ENCODE measurements around the gene MDC1. TPM values are rescaled to one million over a fixed set of nuclear protein-coding genes. Genes with fewer than 3 reads are reported as not detected.

Gene MDC1
- total RNA-seq, 4 donors from 2014 or later, result 7.0 to 13.2 (median 10.4) TPM

DNA sequence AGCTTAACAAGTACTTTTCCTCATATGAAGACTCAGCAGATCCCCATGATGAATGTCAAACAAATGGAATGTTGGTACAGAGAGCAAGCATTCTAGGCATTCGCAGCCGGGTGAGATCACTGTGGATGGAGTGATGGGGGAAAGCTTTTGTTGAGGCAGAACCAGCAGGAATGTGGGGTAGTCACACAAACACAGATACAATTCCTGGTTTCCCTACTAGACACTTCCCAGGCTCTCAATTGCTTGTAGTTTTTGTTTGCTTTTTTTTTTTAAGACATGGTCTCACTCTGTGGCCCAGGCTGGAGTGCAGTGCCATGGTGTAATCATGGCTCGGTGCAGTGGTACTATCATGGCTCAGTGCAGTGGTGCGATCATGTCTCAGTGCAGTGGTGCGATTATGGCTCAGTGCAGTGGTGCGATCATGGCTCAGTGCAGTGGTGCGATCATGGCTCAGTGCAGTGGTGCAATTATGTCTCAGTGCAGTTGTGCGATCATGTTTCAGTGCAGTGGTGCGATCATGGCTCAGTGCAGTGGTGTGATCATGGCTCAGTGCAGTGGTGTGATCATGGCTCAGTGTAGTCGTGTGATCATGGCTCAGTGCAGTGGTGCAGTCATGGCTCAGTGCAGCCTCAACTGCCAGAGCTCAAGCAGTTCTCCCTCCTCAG is 42.6 kb upstream of the MDC1 start:
- TF ChIP-seq, protein P1, sequence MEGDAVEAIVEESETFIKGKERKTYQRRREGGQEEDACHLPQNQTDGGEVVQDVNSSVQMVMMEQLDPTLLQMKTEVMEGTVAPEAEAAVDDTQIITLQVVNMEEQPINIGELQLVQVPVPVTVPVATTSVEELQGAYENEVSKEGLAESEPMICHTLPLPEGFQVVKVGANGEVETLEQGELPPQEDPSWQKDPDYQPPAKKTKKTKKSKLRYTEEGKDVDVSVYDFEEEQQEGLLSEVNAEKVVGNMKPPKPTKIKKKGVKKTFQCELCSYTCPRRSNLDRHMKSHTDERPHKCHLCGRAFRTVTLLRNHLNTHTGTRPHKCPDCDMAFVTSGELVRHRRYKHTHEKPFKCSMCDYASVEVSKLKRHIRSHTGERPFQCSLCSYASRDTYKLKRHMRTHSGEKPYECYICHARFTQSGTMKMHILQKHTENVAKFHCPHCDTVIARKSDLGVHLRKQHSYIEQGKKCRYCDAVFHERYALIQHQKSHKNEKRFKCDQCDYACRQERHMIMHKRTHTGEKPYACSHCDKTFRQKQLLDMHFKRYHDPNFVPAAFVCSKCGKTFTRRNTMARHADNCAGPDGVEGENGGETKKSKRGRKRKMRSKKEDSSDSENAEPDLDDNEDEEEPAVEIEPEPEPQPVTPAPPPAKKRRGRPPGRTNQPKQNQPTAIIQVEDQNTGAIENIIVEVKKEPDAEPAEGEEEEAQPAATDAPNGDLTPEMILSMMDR (IDR thresholded peaks at IDR 0.05; ENCODE audit: low read depth), result no peak

DNA sequence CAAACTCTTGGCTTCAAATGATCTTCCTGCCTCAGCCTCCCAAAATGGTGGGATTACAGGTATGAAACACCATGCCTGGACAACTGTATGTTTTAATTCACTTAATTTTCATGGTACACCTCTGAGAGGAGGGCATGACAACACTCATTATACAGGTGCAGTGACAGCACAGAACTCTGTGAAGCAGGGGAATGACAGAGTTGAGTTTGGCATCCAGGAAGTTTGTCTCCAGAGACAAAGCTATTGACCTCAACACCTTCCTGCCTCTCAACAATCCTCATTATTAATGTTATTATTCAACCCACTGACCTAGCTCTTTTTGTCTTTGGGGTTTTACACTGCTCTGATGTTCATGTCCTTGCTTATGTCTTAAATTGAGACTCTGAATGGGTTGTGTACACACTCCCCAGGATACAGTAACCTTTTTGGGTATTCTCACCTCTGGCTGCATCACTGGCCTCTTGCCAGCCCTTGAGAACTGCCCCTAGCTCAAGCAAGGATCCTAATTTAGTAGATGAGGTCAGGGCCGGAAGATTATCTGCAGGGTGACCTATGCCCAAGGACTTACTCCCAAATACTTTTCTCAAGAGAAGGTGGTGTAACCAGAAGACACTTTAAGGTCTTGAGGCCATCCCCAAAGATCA is 40.3 kb upstream of the MDC1 start:
- TF ChIP-seq, protein P1 (IDR thresholded peaks at IDR 0.05; ENCODE audit: low read depth), result no peak

DNA sequence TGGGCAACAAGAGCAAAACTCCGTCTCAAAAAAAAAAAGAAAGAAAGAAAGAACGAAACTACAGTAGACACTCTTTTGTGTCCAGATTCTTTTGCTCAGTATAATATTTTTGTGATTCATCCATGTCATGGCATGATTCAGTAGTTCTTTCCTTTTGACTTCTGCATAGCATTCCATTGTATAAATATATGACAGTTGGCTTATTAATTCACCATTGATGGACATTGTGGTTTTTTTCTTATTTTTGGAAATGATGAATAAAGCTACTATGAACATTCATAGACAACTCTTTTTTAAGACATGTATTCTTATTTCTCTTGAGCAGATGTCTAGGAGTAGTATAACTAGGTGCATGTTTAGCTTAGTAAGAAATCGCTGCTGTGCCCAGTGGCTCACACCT is 37.5 kb upstream of the MDC1 start:
- TF ChIP-seq, protein P1 (IDR thresholded peaks at IDR 0.05; ENCODE audit: low read depth), result no peak

DNA sequence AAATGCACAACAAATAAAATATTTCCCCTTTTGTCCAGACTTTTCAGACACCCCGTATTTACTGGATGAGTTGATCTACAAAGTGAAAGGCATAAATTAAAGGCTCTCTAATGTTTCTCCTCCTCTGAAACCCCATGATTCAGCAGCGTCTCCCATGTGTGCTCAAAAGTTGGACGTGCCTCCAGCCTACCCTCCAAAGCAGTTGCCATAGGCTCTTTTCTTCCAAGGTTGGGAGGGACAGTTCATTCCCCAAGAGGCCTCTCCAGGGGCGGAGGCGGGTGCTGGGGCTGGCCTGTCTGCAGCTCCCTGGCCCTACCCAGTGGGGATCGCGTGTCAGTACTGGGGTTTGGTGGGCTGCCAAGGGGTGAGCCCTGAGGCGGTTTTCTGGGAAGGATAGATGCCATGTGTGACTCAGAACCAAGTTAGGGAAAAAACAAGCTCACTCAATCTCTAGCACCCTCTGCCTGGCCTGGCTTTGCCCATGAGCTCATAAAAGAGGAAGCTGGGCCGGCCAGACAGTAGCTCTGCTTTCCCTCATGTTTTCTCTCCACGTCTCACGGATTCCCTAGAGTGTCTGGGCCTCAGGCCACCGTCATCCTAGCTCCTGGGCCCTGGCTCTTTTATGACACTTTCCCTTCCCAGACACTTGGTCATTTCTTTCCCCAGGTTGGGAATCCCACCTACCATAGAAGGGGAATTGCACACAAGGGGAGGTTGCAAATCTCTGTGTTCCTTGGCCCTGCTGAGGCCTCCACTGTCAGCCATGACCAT is 35.3 kb upstream of the MDC1 start:
- TF ChIP-seq, protein P1 (IDR thresholded peaks at IDR 0.05; ENCODE audit: low read depth), result no peak

DNA sequence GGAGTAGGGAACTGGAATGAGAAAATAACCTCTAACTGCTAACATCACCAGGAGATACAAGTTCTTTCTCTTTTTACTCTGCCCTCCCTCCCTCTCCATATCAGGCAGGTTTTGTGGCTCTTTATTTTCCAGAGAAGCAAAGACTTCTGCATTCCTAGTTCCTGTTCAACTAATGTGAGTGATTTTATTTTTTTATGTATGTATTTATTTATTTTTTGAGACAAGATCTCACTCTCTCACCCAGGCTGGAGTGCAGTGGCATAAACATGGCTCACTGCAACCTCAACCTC is 33.2 kb upstream of the MDC1 start:
- TF ChIP-seq, protein P1 (IDR thresholded peaks at IDR 0.05; ENCODE audit: low read depth), result no peak

DNA sequence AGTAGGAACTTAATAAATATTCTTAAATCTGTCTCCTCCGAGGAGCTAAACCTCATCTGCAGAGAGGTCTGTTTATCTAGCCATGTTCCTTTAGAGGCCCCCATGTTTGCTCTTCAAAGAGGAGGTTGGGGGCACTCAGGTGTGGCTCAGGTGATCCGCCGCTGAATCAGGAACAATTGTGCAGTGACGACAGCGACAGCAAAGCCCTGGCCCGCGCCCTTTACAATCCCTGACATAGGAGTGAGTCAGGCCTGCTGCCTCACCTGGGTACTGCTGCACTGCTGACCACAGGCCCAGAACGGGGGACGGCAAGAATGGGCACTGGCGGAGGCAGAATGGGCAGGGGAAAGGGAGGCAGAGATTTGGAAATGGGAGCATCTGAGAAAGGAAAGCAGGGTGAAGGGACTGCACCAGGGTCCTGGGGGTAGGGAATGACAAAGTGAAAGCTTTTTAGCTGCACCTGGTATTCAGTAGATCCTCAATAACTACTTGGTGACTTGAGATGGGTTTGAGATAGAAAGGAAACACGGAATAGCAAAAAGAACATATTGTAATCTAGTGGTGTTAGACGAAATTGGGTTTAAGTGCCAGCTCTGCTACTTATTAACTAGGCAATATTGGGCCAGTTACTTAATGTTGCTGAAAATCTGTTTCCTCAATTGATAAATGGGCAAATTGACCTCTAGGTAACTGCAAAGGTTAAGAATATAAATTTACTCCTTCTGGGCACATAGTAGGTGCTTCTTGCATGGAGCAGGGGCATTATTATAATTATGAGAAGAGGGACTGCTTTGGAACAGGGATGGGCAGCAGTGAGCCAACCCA is 32.7 kb upstream of the MDC1 start:
- TF ChIP-seq, protein P1 (IDR thresholded peaks at IDR 0.05; ENCODE audit: low read depth), result no peak

All from subcutaneous adipose tissue (tissue), 4 donors.